NCI-H1417 (cell line): ENCODE results near the gene ACOT11.
"Not testable (repeated sequence)": the region's sequence is repeated elsewhere in the genome, so short reads cannot be mapped to it uniquely, and the experiment has no call there.

Experiments used
- DNase-seq, 3 experiments: peaks; one replicate each; lab custom pipeline; 2025; lab: John Stamatoyannopoulos, UW

ACOT11 gene

DNA sequence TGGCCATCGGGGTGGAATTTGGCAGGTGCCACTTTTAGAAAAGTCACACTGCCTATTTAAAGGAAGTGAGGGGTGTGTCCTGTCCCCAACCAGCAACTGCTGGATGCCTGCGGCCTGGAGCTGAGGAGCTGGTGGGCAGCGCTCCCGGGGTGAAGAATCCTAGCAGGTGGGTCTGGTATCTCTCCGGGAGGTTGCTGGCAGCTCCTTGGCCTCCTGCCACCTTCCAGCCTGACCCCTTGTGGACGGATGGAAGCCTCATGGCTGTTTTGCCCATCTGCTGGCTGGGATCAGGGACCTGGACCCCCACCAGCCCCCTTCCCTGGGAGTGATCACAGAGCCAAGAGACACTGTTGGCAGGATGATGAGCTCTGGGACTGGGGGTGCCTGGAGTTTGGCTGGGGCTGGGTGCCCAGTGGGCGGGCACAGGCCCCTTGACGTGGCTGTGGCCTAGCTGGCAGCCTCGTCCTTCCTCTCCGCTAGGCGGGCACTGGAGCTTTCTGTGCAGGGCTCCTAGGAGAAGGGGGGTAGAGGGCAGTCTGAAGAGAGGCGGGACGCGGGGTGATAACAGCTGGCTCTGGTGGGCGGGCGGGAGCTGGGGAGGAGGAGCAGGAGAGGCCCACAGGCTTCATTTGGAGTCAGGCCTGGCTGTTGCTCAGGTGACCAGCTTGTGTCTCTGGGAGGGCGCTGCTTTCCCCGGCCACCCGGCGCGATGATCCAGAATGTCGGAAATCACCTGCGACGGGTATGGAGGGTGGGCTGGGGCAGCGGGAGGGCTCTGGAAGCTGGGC, at the start of gene ACOT11:
Gene ACOT11, plus strand, starts transcription at position 628 of the 788 bp plus-strand sequence. Its CDS starts 82 bp downstream, at position 710.
- peak in 2 of 3 experiments; percentile 89 to 95 for DNase-seq

DNA sequence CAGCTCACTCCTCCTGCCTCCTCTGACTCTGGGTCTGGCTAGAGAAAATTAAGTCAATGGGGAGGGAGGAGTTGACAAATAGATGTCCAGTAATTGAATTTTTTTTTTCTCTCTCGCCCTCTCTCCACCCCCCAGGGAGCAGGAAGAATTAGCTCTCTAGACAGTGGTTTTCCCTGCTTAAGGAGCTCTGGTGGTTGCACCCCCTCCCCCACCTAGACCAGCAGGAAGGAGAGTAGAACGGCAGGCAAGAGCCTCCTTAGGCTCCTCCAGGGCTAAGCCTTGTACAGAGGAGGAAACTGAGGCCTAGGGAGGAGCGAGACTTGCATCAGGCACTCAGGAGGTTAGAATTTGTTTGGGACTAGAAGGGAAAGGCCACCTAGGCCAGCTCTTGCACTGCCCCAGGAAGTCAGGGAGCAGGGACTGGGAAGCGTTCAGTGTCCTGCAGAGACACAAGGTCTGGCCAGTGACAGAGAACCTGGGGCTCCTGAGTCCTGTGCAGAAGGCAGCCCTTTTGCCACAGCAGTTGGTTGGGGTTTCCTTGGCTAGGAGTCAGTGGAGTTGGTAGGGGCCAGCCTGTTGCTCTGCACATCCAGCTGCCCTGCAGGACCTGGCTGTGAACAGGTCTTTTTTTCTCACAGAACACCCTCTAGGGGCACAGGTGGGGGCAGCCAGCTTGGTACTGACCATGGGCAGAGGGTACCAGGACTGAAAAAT, 49.5 kb upstream of the ACOT11 start:
- peak in 2 of 3 experiments; percentile 46 to 65 for DNase-seq

DNA sequence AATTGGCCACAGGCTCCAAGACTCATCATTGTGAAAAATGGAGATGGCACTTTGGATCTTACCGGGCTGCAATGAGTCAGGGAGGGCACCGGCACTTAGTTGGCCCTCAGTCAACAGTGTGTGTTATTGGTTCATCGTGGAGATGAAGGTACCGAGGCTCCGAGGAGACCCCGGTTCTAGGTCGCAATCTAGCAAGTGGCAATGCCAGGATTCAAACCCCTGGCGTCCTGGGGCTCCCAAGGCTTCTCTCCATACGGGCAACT, 49.0 kb upstream of the ACOT11 start:
- no peak for DNase-seq

DNA sequence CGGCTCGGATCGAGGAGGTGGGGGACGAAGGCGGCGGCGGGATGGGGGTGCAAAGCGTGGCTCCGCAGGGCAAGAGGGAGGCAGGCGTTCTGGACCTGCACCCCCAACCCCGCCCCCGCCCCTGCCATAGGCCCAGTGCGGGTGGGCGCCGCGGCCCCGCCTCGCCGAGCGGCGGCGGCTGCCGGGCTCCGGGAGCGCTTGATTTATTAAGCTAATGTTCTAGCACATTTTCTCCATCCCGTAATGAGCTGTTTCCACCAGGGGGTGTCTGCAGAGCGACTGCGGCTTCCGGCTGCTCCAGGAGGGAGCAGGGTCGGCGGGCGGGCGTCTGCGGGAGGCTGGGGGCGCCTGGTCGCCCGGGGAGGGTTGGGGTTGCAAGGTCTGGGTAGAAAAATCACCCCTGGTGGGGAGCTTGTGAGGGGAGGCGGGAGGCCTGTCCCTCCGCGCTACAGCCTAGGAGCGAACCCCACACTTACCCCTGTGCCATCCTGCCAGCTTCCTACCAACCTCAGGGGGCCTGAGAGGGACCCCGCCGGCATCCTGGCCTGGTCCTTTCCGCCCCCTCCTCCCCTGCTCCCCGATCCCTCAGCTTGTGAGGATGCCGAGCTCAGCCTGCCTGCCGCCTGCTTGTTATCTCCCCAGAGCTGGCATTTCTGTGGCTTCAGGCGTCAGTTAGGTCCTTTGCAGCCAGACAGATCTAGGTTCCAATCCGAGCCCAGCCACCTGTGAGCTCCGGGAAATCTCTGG, 48.5 kb upstream of the ACOT11 start:
- peak; percentile 27 to 84 (median 71) for DNase-seq

DNA sequence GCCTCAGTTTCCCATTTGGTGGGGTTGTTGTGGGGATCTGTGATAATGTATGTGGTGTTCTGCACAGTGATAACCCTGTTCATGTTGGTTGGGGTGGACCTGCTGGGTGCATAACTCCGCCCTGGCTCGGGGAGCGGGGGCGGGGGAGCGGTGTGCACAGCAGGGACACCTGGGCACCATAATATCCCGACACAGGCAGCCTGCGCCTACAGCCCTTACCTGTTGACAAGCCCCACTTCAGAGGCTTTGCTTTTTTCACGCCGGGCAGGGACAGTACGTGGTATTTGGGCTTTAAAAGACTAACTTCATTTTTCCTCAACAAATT, 48.0 kb upstream of the ACOT11 start:
- peak in 2 of 3 experiments; percentile 57 to 73 for DNase-seq

DNA sequence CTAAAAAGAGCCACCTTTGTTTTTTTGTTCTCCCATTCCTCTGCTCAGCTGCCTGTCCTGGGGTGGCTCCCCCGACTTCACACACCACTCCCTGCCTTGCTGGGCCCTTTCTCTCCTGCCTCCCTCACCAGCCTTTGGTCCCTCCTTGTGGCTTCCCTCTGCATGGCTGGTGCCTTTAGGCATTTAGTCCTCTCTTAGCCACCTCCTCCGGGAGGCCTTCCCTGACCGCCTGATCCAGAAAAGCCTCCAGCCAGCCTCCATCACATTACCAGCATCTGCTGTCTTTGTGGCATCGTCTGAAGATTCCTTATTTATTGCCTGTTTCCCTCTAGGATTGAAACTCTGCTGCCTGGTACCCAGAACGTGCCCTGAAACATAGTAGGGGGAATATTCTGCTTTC, 46.2 kb upstream of the ACOT11 start:
- DNase-seq: no peak

DNA sequence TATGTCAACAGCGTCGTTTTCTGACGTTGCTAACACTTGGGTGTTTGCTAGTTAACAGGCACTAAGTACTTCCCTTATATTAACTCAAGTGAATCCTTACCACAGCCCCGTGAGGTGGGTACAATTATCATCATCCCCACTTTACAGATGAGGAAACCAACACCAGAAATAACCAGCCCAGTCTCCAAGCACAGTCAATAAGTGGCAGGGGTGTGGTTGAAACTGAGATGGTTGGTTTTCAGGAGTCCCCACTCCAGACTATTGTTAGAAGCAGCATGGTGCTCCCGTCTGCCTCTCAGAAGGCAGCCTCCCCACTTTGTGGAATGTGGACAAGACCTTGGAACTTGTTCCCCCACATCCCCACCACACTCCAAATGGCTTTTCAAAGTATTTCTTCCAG, 45.7 kb upstream of the ACOT11 start:
- no peak for DNase-seq

DNA sequence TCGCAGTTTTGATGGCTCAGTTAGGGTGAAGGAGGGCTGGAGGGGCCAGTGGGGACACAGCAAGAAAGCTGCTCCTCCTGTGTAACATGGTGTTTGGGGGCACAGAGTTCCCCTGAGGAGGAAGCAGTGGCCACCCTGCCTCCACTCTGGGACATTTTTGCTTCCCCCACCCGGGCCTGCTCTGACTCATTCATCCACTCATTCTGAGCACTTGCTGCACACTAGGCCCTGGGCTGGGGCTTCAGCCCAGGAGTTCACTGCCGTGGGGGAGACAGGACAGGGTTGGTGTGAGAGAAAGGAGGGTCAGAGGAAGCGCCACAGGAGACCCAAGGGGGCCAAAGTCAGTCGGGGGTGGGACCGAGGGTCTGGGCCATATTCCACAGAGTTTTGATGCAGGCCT, 41.4 kb upstream of the ACOT11 start:
- no peak for DNase-seq

DNA sequence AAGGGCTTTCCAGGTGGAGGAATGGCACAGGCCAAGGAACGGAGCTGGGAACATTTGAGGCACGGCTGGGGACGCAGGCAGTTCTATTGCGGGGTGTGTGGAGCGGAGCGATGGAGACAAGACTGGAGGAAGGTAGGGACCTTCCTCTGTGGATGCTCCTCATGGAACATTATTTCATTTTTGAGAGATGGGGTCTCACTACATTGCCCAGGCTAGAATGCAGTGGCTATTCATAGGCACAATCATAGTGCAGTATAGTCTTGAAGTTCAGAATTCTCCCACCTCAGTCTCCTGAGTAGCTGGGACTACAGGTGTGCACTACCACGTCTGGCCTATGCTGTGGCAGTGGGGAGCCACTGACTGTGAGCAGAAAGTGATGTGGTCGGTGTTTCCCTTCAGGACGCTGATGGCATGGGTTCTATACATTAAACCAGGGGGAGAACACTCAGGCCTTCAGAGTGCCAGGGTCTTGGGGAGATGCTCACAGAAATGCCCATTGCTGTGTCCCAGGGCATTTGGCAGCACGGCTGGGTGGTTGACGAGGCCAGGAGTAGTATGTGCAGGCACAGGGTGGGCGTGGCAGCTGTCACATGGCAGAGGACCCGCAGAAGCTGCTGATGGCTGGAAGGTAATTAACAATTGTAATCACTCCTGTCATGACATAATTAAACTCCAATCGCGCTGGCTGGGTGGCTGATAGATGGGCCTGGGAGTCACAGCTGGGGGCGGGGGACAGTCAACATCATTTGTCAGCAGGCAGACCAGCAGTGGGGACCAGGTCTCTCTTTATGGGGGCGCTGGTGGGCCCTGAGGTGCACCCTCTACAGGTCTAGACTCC, 40.8 kb upstream of the ACOT11 start:
- DNase-seq: peak in 1 of 3 experiments; percentile 32

DNA sequence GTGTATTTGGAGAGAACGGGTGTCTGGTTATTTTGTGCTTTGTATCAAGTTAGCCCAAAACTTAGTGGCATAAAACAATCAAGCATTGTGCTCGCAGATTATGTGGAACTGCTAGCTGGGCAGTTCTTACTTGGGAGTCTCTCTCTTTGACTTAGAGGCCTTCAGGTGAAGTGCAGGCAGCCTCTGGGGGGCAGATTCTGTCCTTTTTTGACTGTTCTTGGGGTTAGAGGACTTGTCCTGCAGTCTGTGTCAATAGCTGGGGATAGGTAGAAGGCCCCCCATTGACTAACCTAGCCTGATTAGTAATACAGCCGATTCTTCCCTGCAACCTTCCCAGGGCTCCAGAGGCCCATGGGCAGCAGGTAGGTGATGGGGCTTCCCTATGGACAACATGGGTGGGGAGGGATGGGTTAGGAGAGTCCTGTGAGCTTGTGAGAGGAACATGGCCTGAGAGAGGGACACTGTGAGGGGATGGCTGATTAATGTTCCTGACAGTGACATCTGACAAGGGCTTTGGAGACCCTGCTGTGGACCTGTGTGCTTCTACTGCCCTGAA, 37.2 kb upstream of the ACOT11 start:
- no peak for DNase-seq

DNA sequence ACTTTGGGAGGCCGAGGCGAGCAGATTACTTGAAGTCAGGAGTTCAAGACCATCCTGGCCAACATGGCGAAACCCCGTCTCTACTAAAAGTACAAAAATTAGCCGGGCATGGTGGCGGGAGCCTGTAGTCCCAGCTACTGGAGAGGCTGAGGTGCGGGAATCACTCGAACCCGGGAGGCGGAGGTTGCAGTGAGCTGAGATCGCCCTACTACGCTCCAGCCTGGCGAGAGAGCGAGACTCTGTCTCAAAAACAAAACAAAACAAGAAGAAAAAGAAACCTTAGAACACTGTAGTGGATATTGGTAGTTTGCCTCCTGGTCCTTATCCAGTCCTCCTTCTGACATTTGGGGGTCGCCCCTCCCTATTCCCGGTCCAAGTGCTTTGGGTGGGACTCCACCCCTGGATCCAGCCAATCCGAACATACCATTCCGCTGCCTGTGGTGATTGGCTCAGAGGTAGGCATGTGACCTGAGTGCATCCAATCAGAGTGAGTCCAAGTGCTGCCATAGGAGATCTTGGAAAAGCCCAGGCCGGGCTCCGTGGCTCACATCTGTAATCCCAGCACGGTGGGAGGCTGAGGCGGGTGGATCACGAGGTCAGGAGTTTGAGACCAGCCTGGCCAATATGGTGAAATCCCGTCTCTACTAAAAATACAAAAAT, 34.0 kb upstream of the ACOT11 start:
- DNase-seq: not testable (repeated sequence)

DNA sequence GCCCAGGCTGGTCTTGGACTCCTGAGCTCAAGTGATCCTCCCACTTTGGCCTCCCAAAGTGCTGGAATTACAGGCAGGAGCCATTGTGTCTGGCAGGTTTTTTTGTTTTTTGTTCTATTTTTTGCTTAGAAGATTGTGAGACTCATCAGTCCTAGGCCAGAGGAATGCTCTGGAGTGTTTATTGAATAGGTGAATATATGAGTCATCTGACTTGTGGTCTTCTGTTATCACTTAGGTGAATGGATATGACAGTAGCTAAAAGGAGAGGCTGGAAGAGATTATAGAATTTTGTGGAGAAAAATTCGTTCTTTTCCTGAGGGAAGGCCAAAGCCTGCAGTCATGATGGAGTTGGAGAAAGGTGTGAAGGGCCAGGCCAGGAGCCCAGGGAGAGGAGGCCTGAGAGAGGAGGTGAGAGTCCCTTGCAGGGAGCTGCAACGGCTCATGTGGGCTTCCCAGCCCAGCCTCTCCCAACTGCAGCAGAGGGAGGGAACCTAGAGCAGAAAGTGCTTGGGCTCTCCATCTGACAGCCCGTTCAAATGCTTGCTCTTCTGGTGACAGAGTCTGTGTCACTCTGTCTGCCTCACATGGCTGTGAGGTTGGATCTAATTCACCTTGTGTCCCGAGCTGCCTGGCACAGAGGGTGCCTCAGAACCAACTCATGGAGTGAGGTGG, 31.6 kb upstream of the ACOT11 start:
- no peak for DNase-seq

DNA sequence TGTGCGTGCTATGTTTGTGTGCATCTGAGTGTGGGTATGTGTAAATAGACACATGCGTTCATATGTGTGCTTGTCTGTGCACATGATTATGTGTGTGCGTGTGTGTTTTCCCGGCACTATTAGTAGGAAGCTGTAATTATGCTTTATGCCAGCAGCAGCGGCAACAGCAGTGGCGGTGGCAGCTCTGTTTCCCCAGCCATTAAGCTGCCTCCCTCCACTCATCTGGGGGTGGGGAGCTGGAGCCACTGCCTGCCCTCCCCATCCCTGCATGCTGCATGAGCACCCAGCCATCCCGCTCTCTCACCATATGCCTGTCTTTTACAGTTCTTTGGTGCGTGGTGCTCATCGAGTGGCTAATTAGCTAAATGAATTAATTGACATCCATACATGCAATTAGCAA, 30.5 kb upstream of the ACOT11 start:
- peak in 2 of 3 experiments; percentile 57 to 76 for DNase-seq

DNA sequence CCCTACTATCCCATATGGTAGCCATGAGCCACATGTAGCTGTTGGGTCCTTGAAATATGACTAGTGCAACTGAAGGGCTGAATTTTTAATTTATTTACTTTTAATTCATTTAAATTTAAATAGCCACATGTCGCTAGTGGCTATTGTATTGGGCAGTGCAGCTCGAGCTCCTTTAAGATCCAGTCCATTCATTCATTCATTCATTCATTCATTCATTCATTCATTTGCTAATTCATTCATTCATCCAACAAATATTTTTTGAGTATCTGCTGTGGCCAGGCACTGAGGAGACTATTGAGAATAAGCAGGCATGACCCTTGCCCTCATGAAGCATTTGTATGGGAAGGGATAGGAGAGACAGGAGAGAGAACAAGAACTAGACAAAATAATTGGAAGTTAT, 29.5 kb upstream of the ACOT11 start:
- no peak for DNase-seq

DNA sequence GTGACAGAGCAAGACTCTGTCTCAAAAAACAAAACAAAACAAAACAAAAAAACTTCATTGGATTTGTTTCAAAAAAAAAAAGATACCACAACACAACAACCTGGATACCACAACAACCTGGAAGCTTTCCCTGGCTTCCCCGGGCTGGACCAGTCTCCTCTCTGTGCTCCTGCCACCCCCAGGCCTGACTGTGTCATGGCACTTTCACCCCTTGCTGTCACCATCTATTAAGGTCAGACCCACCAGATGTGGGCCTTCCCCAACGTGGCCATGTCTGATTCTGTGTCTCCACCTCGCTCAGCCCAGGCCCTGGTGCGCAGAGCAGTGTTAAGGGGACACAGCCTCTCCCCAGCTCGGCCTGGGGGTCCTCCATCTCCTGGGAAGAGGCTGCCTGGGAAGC, 28.3 kb upstream of the ACOT11 start:
- DNase-seq: peak in 1 of 3 experiments; percentile 6

DNA sequence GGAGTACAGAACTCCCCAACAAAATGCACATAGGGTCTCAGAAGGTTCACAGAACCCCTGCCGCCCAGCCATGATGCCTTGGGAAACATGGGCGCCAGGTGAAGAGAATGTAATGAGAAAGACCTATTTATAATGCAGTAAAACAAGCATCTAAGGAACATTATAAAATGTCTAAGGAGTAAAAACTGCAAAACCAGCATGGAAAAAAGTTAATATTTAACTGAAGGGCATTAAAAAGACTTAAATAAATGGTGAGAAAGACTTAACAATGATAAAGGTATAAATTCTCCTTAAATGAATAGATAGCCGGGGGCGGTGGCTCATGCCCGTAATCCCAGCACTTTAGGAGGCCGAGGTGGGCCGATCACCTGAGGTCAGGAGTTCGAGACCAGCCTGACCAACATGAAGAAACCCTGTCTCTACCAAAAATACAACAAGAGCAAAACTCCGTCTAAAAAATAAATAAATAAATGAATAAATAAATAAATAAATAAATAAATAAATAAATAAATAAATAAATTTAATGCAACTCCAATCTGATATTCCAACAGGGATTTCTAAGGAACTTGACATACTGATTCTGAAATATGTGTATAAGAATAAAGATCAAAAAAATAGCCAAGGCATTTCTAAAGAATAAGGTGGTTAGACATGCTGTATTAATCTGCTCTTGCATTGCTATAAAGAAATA, 27.3 kb upstream of the ACOT11 start:
- DNase-seq: no peak

DNA sequence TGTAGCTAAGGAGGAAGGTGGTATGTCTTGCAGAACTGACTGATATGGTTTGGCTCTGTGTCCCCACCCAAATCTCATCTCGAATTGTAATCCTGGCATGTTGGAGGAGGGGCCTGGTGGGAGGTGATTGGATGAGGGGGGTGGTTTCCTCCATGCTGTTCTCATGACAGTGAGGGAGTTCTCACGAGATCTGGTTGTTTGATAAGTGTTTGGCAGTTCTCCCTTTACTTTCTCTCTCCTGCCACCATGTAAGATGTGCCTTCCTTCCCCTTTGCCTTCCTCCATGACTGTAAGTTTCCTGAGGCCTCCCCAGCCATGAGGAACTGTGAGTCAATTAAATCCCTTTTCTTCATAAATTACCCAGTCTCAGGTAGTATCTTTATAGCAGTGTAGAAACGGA, 21.5 kb upstream of the ACOT11 start:
- DNase-seq: not testable (repeated sequence)

DNA sequence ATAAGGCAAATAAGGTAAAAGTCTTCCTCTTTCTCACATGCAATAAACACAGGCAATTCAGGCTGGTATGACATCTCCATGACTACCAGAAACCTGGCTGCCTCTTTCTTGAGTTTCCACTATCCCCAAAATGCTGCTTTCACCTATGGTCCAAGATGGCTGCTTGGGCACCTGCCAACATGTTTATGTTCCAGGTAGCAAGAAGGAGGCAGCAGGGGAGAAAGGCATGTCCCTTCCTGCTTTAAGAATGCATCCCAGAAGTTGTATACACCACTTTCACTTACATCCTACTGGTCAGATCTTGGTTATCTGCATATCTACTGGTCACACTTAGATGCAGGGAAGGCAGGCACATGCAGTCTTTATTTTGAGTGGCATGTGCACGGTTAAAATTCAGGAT, 19.4 kb upstream of the ACOT11 start:
- no peak for DNase-seq

DNA sequence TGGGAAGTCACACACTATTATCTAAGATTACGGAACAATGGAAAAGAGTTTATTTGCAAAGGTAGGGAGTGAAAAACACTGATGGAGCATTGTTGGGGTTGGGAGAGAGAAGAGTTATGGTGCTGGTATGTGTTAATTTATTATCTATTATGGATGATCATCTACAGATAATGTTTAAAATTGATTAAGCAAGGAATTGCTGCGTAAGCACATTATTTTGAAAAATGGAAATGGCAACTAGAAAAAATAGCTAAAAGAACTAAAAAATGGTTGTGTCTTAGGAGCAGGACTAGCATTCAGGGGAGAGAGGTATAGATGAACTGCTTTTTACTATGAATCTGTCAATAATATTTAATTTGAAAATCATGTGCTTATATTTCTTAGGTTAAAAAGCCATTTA, 16.0 kb upstream of the ACOT11 start:
- DNase-seq: no peak

DNA sequence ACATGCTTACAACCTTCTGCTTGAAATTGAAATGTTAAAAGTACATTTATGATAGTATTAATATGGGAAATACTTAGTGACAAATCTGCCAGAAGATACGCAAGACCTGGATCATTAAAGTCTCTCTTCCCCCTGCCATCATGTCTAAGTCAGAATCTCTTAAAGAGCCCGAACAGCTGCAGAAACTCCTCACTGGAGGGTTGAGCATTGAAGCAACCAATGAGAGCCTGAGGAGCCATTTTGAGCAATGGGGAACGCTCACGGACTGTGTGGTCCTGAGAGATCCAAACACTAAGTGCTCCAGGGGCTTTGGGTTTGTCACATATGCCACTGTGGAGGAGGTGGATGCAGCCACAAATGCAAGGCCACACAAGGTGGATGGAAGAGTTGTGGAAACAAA, 11.4 kb upstream of the ACOT11 start:
- DNase-seq: not testable (repeated sequence)
